Activated B cell treated with CpG ODN at 0.5 μM for 24 hours (primary cell): ENCODE results near the gene ERP29. TPM values are rescaled to one million over a fixed set of nuclear protein-coding genes. Genes with fewer than 3 reads are reported as not detected.
"Not testable (repeated sequence)": the region's sequence is repeated elsewhere in the genome, so short reads cannot be mapped to it uniquely, and the experiment has no call there.

Source experiments
- ATAC-seq: fragments of 200-7000 bp; cut with Tn5 transposase; one replicate; pipeline ENCODE4 v1.10.0; 2021; ENCODE audit warnings: low read depth, mild to moderate bottlenecking, moderate library complexity
- CTCF ChIA-PET: fragments of 350-600 bp; sonication (Branson Sonifier 250); formaldehyde crosslinking; loops from one replicate; lab custom pipeline; 2021; ENCODE audit warnings: antibody characterized with exemption; lab: Charles Lee
- POLR2A ChIA-PET: fragments of 350-600 bp; sonication (Branson Sonifier 250); formaldehyde crosslinking; loops from one replicate; lab custom pipeline; 2021; ENCODE audit warnings: antibody characterized with exemption; lab: Charles Lee
- DNase-seq: peaks from one replicate; pipeline ENCODE4 v3.0.0; 2022
- H3K27ac Mint-ChIP-seq: one replicate; pipeline ENCODE4 v1.8.0; 2020; ENCODE audit warnings: mixed read lengths
- H3K27me3 Mint-ChIP-seq: one replicate; pipeline ENCODE4 v1.8.0; 2021; ENCODE audit warnings: mixed read lengths
- H3K36me3 Mint-ChIP-seq: one replicate; pipeline ENCODE4 v1.8.0; 2021; ENCODE audit warnings: low read depth, mixed read lengths
- H3K4me1 Mint-ChIP-seq: one replicate; pipeline ENCODE4 v1.8.0; 2021; ENCODE audit warnings: mixed read lengths
- H3K4me3 Mint-ChIP-seq: one replicate; pipeline ENCODE4 v1.8.0; 2020; ENCODE audit warnings: mild to moderate bottlenecking, mixed read lengths
- H3K9me3 Mint-ChIP-seq: one replicate; pipeline ENCODE4 v1.8.0; 2020; ENCODE audit warnings: mixed read lengths
- intact Hi-C: fragments of 100-400 bp; cut with micrococcal nuclease; formaldehyde crosslinking; loops from one replicate; pipeline ENCODE4 v1.15.1; 2024
- total RNA-seq: library from RNA; stranded (reverse); gene quantifications from 2 replicates; pipeline ENCODE4 v1.2.3, GENCODE V29; 2022
- TF ChIP-seq, protein P1 (sequence below): fragments of 200-600 bp; IDR thresholded peaks from one replicate; pipeline ENCODE4 v1.8.0; 2022; ENCODE audit warnings: antibody characterized with exemption, mild to moderate bottlenecking

The ERP29 gene
- total RNA-seq, 1 donor from 2014 or later = 133 TPM

DNA sequence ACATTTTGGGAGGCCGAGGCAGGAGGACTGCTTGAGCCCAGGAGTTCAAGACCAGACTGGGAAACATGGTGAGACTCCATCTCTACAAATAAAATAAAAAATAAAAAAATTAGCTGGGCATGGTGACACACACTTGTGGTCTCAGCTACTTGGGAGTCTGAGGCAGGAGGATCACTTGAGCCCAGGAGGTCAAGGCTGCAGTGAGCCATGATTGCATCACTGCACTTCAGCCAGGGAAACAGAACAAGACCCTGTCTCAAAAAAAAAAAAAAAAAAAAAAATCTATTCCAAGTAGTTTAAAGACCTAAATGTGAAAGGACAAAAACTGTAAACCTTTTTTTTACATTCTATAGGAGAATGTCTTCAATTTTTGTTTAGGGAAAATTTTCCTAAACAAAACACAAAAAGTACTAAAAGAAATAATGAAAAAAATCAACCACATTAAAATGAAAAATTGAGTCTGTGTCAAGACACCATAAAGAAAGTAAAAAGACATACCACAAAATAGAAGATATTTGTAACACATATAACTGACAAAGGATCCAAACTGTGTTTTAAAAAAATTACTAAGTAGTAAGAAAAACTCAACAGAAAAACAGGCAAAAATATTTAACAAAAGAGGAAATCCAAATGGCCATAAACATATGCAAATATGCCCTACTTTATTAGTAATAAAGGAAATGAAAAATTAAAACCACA lies 17.3 kb upstream of the ERP29 start:
- TF ChIP-seq, protein P1, sequence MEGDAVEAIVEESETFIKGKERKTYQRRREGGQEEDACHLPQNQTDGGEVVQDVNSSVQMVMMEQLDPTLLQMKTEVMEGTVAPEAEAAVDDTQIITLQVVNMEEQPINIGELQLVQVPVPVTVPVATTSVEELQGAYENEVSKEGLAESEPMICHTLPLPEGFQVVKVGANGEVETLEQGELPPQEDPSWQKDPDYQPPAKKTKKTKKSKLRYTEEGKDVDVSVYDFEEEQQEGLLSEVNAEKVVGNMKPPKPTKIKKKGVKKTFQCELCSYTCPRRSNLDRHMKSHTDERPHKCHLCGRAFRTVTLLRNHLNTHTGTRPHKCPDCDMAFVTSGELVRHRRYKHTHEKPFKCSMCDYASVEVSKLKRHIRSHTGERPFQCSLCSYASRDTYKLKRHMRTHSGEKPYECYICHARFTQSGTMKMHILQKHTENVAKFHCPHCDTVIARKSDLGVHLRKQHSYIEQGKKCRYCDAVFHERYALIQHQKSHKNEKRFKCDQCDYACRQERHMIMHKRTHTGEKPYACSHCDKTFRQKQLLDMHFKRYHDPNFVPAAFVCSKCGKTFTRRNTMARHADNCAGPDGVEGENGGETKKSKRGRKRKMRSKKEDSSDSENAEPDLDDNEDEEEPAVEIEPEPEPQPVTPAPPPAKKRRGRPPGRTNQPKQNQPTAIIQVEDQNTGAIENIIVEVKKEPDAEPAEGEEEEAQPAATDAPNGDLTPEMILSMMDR = no peak
- intact Hi-C loops = no loop called here
- peaks cover 52% of the 10 kb centered on the region for H3K4me1 Mint-ChIP-seq
- H3K36me3 Mint-ChIP-seq = peaks cover 5% of the 10 kb centered on the region
- DNase-seq = no peak
- H3K4me3 Mint-ChIP-seq = no peak overlapping the region
- no peak for ATAC-seq
- no peaks in the 10 kb centered on the region for H3K9me3 Mint-ChIP-seq
- no peak overlapping the region for H3K27ac Mint-ChIP-seq
- peaks cover 15% of the 10 kb centered on the region for H3K27me3 Mint-ChIP-seq
- ChIA-PET CTCF (interaction anchor here (0.8 kb wide), 1 partner anchor 52 kb away, joined by 3 read pairs; no protein-coding TSS in a partner anchor), POLR2A (interaction anchor here (0.6 to 4.0 kb wide), 2 partner anchors 17 to 32 kb away, joined by 3 to 52 read pairs; partner anchors contain the start of genes ERP29 and TMEM116)

DNA sequence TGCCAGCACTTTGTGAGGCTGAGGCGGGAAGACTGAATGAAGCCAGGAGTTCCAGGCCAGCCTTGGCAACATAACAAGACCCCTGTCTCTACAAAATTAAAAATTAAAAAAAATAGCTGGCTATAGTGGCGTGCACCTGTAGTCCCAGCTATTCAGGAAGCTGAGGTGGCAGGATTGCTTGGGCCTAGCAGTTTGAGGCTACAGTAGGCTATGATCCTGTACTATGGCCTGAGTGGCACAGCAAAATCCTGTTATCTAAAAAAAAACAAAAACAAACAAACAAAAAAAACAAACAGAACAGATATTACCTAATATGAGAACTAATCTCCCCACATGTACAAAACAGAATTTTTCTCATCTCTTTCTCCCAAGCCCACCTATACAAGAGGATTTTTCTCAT lies 15.9 kb upstream of the ERP29 start:
- Mint-ChIP-seq H3K27me3 (peaks cover 9% of the 10 kb centered on the region), H3K4me1 (peaks cover 56% of the 10 kb centered on the region), H3K27ac (no peak overlapping the region), H3K36me3 (peaks cover 3% of the 10 kb centered on the region), H3K4me3 (no peak overlapping the region), H3K9me3 (no peaks in the 10 kb centered on the region)
- POLR2A ChIA-PET = interaction anchor here (0.9 to 1.9 kb wide), 3 partner anchors 13 to 18 kb away, joined by 3 to 9 read pairs (median 3); partner anchors contain the start of genes ERP29 and TMEM116
- CTCF ChIA-PET = no interaction called here
- no peak for ATAC-seq
- no peak for DNase-seq
- intact Hi-C loops = no loop called here
- TF ChIP-seq, protein P1 = no peak

DNA sequence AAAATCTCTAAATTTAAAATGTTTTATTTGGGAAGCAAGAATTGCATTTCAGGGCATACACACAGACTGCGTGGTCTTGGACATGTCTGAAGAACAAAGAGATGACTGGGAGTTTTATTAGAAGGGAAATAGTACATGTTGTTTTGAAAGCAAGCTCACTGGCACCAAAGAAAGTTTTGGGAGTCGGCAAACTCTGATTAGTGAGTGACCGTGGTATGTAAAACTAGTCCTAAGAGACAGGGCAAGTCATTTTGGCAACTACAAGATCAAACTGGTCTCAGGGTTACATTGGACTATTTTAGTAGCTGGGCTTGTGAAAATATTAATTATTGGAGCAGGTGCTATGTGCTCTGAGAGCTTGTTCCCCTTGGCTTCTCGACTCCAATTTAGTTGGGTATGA lies 15.2 kb upstream of the ERP29 start:
- ChIA-PET CTCF (no interaction called here), POLR2A (interaction anchor here (1.0 to 1.9 kb wide), 2 partner anchors 15 to 17 kb away, joined by 3 to 9 read pairs; partner anchors contain the start of genes ERP29 and TMEM116)
- Mint-ChIP-seq H3K36me3 (peaks cover 3% of the 10 kb centered on the region), H3K9me3 (no peaks in the 10 kb centered on the region), H3K4me1 (peaks cover 56% of the 10 kb centered on the region), H3K27me3 (peaks cover 9% of the 10 kb centered on the region), H3K4me3 (no peak overlapping the region), H3K27ac (no peak overlapping the region)
- ATAC-seq (no peak), DNase-seq (no peak)
- TF ChIP-seq, protein P1 = no peak
- intact Hi-C loops = no loop called here

DNA sequence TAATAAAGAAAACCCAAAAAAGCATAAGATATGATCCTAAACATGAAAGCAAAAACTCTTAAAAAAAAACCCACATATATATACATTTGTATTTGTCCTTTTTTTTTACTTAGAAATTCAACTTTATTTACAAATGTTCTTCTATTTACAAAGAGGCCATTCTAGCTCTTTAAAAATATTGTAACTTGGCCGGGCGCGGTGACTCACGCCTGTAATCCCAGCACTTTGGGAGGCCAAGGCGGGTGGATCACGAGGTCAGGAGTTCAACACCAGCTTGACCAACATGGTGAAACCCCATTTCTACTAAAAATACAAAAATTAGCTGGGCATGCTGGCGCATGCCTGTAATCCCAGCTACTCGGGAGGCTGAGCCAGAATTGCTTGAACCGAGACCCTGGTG lies 14.1 kb upstream of the ERP29 start:
- H3K36me3 Mint-ChIP-seq, DNase-seq, H3K27me3 Mint-ChIP-seq, H3K4me3 Mint-ChIP-seq, POLR2A ChIA-PET, ATAC-seq, H3K27ac Mint-ChIP-seq, intact Hi-C loops, H3K9me3 Mint-ChIP-seq: not testable (repeated sequence)
- H3K4me1 Mint-ChIP-seq = peaks cover 49% of the 10 kb centered on the region
- CTCF ChIA-PET = interaction anchor here (0.7 kb wide), 1 partner anchor 15 kb away, joined by 3 read pairs; the partner anchor contains the start of gene ERP29

DNA sequence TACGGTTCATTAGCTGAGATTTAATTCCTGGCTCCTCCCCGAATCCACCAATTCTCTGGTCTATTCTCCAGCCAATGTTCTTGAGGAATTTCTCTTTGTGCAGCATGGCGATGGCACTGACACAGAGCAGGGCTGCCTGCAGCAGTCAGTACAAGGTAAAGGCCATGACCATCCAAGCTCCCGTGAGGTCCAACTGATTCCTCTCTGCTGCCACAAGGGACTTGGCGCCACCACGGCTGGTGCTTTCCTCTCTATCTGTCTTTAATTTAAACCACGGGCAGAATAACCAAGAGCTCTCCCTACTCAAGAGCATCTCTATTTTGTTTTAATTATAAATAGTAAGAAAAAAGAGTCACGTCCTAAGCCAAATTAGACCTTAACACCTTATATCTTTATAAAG lies 12.4 kb upstream of the ERP29 start:
- ATAC-seq (no peak), DNase-seq (no peak)
- Mint-ChIP-seq H3K27ac (no peak overlapping the region), H3K4me3 (no peak overlapping the region), H3K27me3 (peaks cover 9% of the 10 kb centered on the region), H3K4me1 (peaks cover 39% of the 10 kb centered on the region), H3K9me3 (no peaks in the 10 kb centered on the region), H3K36me3 (peaks cover 3% of the 10 kb centered on the region)
- intact Hi-C loops = no loop called here
- POLR2A ChIA-PET = interaction anchor here (5.1 kb wide), 1 partner anchor 13 kb away, joined by 98 read pairs; the partner anchor contains the start of genes ERP29 and TMEM116
- TF ChIP-seq, protein P1 = no peak
- CTCF ChIA-PET = no interaction called here
